Sigmoid colon (tissue), 7 donors: ENCODE data around the gene ACOX1. TPM values are rescaled to one million over a fixed set of nuclear protein-coding genes. Genes with fewer than 3 reads are reported as not detected.

Experiments used
- DNase-seq: peaks from one replicate; pipeline ENCODE4 v3.0.0-alpha.2; 2019
- H3K27ac ChIP-seq, 4 donors: fragments of 200-600 bp; sonication (generic); one replicate each; pipeline ENCODE4 v1.5.1; 2016 to 2019; ENCODE audit warnings: mild to moderate bottlenecking in 1 of 4
- H3K27me3 ChIP-seq, 3 donors: fragments of 200-600 bp; sonication (generic); one replicate each; pipeline ENCODE4 v1.5.1; 2019; ENCODE audit warnings: mild to moderate bottlenecking in 1 of 3
- H3K36me3 ChIP-seq, 4 donors: fragments of 200-600 bp; sonication (generic); one replicate each; pipeline ENCODE4 v1.5.1; 2016 to 2019
- H3K4me1 ChIP-seq, 4 donors: fragments of 200-600 bp; sonication (generic); one replicate each; pipeline ENCODE4 v1.5.1; 2017 to 2019
- H3K4me3 ChIP-seq, 4 donors: fragments of 200-600 bp; sonication (generic); one replicate each; pipeline ENCODE4 v1.5.1; 2017 to 2019; ENCODE audit warnings: mild to moderate bottlenecking in 2 of 4, moderate library complexity in 1 of 4
- H3K9me3 ChIP-seq, 4 donors: fragments of 200-600 bp in 3 of 4; sonication (generic) in 3 of 4; one replicate each; pipeline versions ENCODE4 v1.5.1 to v1.6.1; 2013 to 2019
- EP300 ChIP-seq, 4 donors: sonication (generic); formaldehyde crosslinking; IDR thresholded peaks; one replicate each; pipeline ENCODE4 v1.6.1; 2017; ENCODE audit warnings: antibody characterized with exemption in 4 of 4
- POLR2A ChIP-seq, 2 donors: fragments of 450-650 bp; IDR thresholded peaks; one replicate each; pipeline ENCODE4 v1.6.1; 2016; ENCODE audit warnings: antibody characterized with exemption in 2 of 2, mild to moderate bottlenecking in 2 of 2, moderate library complexity in 2 of 2
- POLR2AphosphoS5 ChIP-seq, 4 donors: sonication (generic); formaldehyde crosslinking; IDR thresholded peaks; one replicate each; pipeline ENCODE4 v1.6.1; 2017; ENCODE audit warnings: antibody characterized with exemption in 4 of 4
- WGBS, 2 donors: extraction: QIAGEN DNeasy Blood & Tissue Kit; methylation state at CpG; one replicate each; pipeline ENCODE4 v1.1.7; 2013; 5-methylcytosine and 5-hydroxymethylcytosine counted together
- intact Hi-C: fragments of 100-400 bp; cut with DNase I; formaldehyde crosslinking; loops from one replicate; pipeline ENCODE4 v1.15.1; 2023
- polyA plus RNA-seq, 3 donors: library from polyadenylated mRNA; stranded (reverse); fragments of 200-250 nt; gene quantifications; one replicate each; pipeline ENCODE4 v1.2.3, GENCODE V29; 2013
- total RNA-seq, 4 donors: library from RNA; depleted of rRNA; stranded (reverse); fragments of >200 nt; gene quantifications; one replicate each; pipeline ENCODE4 v1.1.0, GENCODE V29; 2016
- TF ChIP-seq, protein P1 (sequence below), 4 experiments: fragments of 450-650 bp in 3 of 4; fragments of 200-600 bp in 1 of 4; IDR thresholded peaks; one replicate each; pipeline ENCODE4 v1.5.1; 2016 to 2019; ENCODE audit warnings: antibody characterized with exemption in 4 of 4, mild to moderate bottlenecking in 3 of 4, moderate library complexity in 2 of 4
- donor health status: healthy with polysubstance abuse.
- donor health status: Bipolar disorder and iron deficiency.
- donor health status: healthy.

The ACOX1 gene
- total RNA-seq, result 10 to 100 TPM; 32.7 to 38.9 (median 36.5) TPM
- 10 to 100 TPM; 31.3 to 93.2 (median 32.4) TPM for polyA plus RNA-seq

GRCh38 chr17:75978938-75979704 lies at the start of gene ACOX1, which contains the start of gene TEN1:
Gene ACOX1 (minus strand): TSS chr17:75979166. CDS start chr17:75979073, 93 bp downstream.
Gene TEN1 (plus strand): TSS chr17:75979240. CDS start chr17:75986193, 6,953 bp downstream.
- H3K4me3 ChIP-seq, result peak within 1 kb of the TSS; percentile 54 to 85 (median 80)
- 0% methylated on average over 72 of the region's 72 CpGs for WGBS, 2 donors
- no peaks in the 10 kb centered on the region for H3K36me3 ChIP-seq
- DNase-seq, result peak; percentile 99
- no peaks in the 10 kb centered on the region for H3K27me3 ChIP-seq
- H3K4me1 ChIP-seq, result peaks cover 0 to 40% (median 32%) of the 10 kb centered on the region in 4 donors
- peak within 1 kb of the TSS; percentile 96 to 99 (median 96) for H3K27ac ChIP-seq
- H3K9me3 ChIP-seq, result no peaks in the 10 kb centered on the region
- TF ChIP-seq POLR2A (IDR thresholded peaks at IDR 0.05), result peak; percentile 90 to 91
- TF ChIP-seq POLR2AphosphoS5 (IDR thresholded peaks at IDR 0.05), result peak; percentile 92 to 95 (median 95)
- TF ChIP-seq, protein P1, sequence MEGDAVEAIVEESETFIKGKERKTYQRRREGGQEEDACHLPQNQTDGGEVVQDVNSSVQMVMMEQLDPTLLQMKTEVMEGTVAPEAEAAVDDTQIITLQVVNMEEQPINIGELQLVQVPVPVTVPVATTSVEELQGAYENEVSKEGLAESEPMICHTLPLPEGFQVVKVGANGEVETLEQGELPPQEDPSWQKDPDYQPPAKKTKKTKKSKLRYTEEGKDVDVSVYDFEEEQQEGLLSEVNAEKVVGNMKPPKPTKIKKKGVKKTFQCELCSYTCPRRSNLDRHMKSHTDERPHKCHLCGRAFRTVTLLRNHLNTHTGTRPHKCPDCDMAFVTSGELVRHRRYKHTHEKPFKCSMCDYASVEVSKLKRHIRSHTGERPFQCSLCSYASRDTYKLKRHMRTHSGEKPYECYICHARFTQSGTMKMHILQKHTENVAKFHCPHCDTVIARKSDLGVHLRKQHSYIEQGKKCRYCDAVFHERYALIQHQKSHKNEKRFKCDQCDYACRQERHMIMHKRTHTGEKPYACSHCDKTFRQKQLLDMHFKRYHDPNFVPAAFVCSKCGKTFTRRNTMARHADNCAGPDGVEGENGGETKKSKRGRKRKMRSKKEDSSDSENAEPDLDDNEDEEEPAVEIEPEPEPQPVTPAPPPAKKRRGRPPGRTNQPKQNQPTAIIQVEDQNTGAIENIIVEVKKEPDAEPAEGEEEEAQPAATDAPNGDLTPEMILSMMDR (IDR thresholded peaks at IDR 0.05), result peak in 3 of 4 experiments; percentile 32 to 50 (median 35)
- no peak for TF ChIP-seq EP300 (IDR thresholded peaks at IDR 0.05)
- intact Hi-C loops, result loop anchor here (2.0 kb wide), 1 partner anchor 74 kb away; the partner anchor contains the start of gene MRPL38

- H3K4me1 ChIP-seq, result peaks cover 0 to 14% (median 5%) of the 10 kb centered on the region in 4 donors
- intact Hi-C loops, result no loop called here
- peak within 1 kb of the TSS in 3 of 4 donors; percentile 49 to 64 (median 56) for H3K27ac ChIP-seq
- peak within 1 kb of the TSS; percentile 16 to 43 (median 32) for H3K4me3 ChIP-seq
- no peaks in the 10 kb centered on the region for H3K27me3 ChIP-seq
- no peak for DNase-seq
- TF ChIP-seq POLR2AphosphoS5 (IDR thresholded peaks at IDR 0.05) (no peak), POLR2A (IDR thresholded peaks at IDR 0.05) (peak in 1 of 2 donors; percentile 40)
- H3K9me3 ChIP-seq, result no peaks in the 10 kb centered on the region
- no peaks in the 10 kb centered on the region for H3K36me3 ChIP-seq
- WGBS, 2 donors, result 13 to 73% methylated on average over 24 of the region's 24 CpGs
These were observed 48.3 kb upstream of the ACOX1 start, which contains the start of gene EVPL for GRCh38 chr17:76027159-76027839. Gene EVPL (minus strand): TSS chr17:76027306. CDS start chr17:76027198, 108 bp downstream.

DNA sequence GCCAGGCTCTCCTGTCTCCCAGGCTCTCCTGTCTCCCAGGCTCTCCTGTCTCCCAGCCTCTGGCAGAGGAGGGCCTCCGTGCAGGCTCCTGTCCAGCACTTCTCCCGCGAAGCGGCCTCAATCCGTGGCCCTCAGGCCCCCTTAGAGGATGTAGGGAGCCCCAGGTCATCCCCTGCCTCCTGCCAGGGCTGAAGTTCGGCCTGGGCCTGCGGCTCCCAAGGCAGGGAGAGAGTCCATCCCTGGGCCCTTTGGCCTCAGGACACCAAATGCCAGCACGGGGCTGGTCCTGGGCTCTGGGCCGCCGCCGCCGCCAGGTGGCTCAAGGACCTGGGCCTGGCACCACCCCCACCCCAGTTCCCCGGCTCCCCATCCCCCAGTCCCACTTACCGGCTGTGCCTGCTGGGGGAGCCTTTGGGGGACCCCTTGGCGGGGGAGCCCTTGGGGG lies 47.8 kb upstream of the ACOX1 start:
- TF ChIP-seq, protein P1 (IDR thresholded peaks at IDR 0.05), result no peak
- TF ChIP-seq POLR2AphosphoS5 (IDR thresholded peaks at IDR 0.05) (no peak), EP300 (IDR thresholded peaks at IDR 0.05) (no peak), POLR2A (IDR thresholded peaks at IDR 0.05) (no peak)
- Histone ChIP-seq H3K4me1 (peaks cover 0 to 10% (median 4%) of the 10 kb centered on the region in 4 donors), H3K36me3 (no peaks in the 10 kb centered on the region), H3K27ac (peak overlapping the region in 3 of 4 donors; percentile 49 to 64 (median 56)), H3K4me3 (peak overlapping the region; percentile 16 to 43 (median 32)), H3K9me3 (no peaks in the 10 kb centered on the region), H3K27me3 (no peaks in the 10 kb centered on the region)
- no peak for DNase-seq
- intact Hi-C loops, result no loop called here
- WGBS, 2 donors, result 14 to 59% methylated on average over 15 of the region's 15 CpGs

GRCh38 chr17:76025294-76025693 lies 46.3 kb upstream of the ACOX1 start:
- H3K27me3 ChIP-seq, result no peaks in the 10 kb centered on the region
- 61 to 85% methylated on average over 12 of the region's 12 CpGs for WGBS, 2 donors
- no peak for TF ChIP-seq POLR2A (IDR thresholded peaks at IDR 0.05)
- TF ChIP-seq POLR2AphosphoS5 (IDR thresholded peaks at IDR 0.05), result no peak
- peak overlapping the region in 1 of 4 donors; percentile 43 for H3K4me3 ChIP-seq
- H3K27ac ChIP-seq, result no peak overlapping the region
- DNase-seq, result no peak
- intact Hi-C loops, result no loop called here
- H3K9me3 ChIP-seq, result no peaks in the 10 kb centered on the region
- no peaks in the 10 kb centered on the region for H3K36me3 ChIP-seq
- H3K4me1 ChIP-seq, result peaks cover 0 to 10% (median 4%) of the 10 kb centered on the region in 4 donors

GRCh38 chr17:76024353-76024752 lies 45.4 kb upstream of the ACOX1 start:
- TF ChIP-seq, protein P1 (IDR thresholded peaks at IDR 0.05), result no peak
- TF ChIP-seq POLR2A (IDR thresholded peaks at IDR 0.05) (no peak), EP300 (IDR thresholded peaks at IDR 0.05) (no peak), POLR2AphosphoS5 (IDR thresholded peaks at IDR 0.05) (no peak)
- WGBS, 2 donors, result 60 to 83% methylated on average over 9 of the region's 9 CpGs
- Histone ChIP-seq H3K27ac (no peak overlapping the region), H3K4me3 (no peak overlapping the region), H3K36me3 (no peaks in the 10 kb centered on the region), H3K4me1 (peaks cover 0 to 3% (median 1%) of the 10 kb centered on the region in 4 donors), H3K27me3 (no peaks in the 10 kb centered on the region), H3K9me3 (no peaks in the 10 kb centered on the region)
- intact Hi-C loops, result no loop called here
- DNase-seq, result no peak
